Liver (tissue), 2 donors: ENCODE data around the gene SSC4D.

Source experiments
- REST ChIP-seq: IDR thresholded peaks from 2 replicates; pipeline ENCODE4 v1.6.1; 2016; ENCODE audit warnings: antibody characterized with exemption, mild to moderate bottlenecking
- SP1 ChIP-seq: IDR thresholded peaks from 2 replicates; pipeline ENCODE4 v1.6.1; 2018; ENCODE audit warnings: antibody characterized with exemption, mild to moderate bottlenecking
- donor health status: healthy.

GRCh38 chr7:76347710-76348109 is 61.8 kb downstream of the SSC4D start:
- TF ChIP-seq REST (no peak), SP1 (no peak)
